HL-60 (cell line): ENCODE data around the gene NOS1.

Experiments
- DNase-seq, 2 experiments: peaks; one replicate each; pipeline ENCODE4 v3.0.0-alpha.2; 2010 to 2020; ENCODE audit warnings: low read depth in 1 of 2, low spot score in 1 of 2
- H3K27ac ChIP-seq: fragments of 250-450 bp; sonication (Bioruptor Pico); replicated peaks from 2 replicates; pipeline ENCODE4 v1.5.1; 2020; ENCODE audit warnings: mild to moderate bottlenecking, moderate library complexity
- H3K27me3 ChIP-seq: fragments of 250-450 bp; sonication (Bioruptor Pico); 2 replicates; pipeline ENCODE4 v1.5.1; 2021; ENCODE audit warnings: mild to moderate bottlenecking, moderate library complexity; ENCODE audit not compliant: insufficient read depth, poor library complexity, severe bottlenecking
- H3K4me3 ChIP-seq: replicated peaks from 2 replicates; pipeline ENCODE4 v1.5.1; 2011; ENCODE audit warnings: mild to moderate bottlenecking, control low read depth, low read length; ENCODE audit not compliant: insufficient read depth
- CTCF ChIP-seq: IDR thresholded peaks from one replicate; pipeline ENCODE4 v1.5.1; 2011; ENCODE audit warnings: low read length, control low read depth, inconsistent platforms; ENCODE audit not compliant: insufficient read depth
- GABPA ChIP-seq: IDR thresholded peaks from 2 replicates; pipeline ENCODE4 v1.6.1; 2012; ENCODE audit warnings: low read depth
- POLR2AphosphoS5 ChIP-seq: IDR thresholded peaks from 2 replicates; pipeline ENCODE4 v1.6.1; 2012; ENCODE audit warnings: low read depth
- SPI1 ChIP-seq: IDR thresholded peaks from 2 replicates; pipeline ENCODE4 v1.6.1; 2012; ENCODE audit warnings: low read depth, mild to moderate bottlenecking, borderline replicate concordance
- TF ChIP-seq, protein P1 (sequence below): IDR thresholded peaks from 2 replicates; pipeline ENCODE4 v1.6.1; 2012; ENCODE audit warnings: low read depth; ENCODE audit not compliant: insufficient replicate concordance

Gene NOS1

DNA sequence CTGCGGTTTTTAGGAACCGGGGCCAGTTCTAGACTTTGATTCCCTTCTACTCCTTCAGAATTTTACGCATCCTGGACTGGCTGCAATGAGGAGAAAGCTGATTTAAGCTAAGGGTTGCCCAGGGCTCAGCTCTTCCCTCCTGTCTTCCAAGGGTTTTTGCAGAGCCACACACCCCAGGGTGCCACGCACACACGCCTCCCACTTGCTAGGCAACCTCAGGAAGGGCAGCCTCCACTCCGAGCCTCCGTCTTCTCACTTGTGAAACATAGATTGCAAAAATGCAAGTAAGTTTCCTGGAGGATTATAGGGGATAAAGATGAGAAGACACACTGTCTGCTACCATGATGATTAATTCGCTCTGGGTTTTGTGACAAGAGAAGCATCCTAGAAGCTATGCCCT is 31.7 kb downstream of the NOS1 start:
- Histone ChIP-seq H3K27ac (no peak overlapping the region), H3K27me3 (peaks cover 11% of the 10 kb centered on the region), H3K4me3 (no peak overlapping the region)
- no peak for DNase-seq
- no peak for TF ChIP-seq CTCF

GRCh38 chr12:117328556-117329100 is 32.8 kb downstream of the NOS1 start:
- DNase-seq, result no peak
- Histone ChIP-seq H3K27me3 (peaks cover under 1% of the 10 kb centered on the region), H3K27ac (no peak overlapping the region), H3K4me3 (no peak overlapping the region)
- TF ChIP-seq, protein P1, sequence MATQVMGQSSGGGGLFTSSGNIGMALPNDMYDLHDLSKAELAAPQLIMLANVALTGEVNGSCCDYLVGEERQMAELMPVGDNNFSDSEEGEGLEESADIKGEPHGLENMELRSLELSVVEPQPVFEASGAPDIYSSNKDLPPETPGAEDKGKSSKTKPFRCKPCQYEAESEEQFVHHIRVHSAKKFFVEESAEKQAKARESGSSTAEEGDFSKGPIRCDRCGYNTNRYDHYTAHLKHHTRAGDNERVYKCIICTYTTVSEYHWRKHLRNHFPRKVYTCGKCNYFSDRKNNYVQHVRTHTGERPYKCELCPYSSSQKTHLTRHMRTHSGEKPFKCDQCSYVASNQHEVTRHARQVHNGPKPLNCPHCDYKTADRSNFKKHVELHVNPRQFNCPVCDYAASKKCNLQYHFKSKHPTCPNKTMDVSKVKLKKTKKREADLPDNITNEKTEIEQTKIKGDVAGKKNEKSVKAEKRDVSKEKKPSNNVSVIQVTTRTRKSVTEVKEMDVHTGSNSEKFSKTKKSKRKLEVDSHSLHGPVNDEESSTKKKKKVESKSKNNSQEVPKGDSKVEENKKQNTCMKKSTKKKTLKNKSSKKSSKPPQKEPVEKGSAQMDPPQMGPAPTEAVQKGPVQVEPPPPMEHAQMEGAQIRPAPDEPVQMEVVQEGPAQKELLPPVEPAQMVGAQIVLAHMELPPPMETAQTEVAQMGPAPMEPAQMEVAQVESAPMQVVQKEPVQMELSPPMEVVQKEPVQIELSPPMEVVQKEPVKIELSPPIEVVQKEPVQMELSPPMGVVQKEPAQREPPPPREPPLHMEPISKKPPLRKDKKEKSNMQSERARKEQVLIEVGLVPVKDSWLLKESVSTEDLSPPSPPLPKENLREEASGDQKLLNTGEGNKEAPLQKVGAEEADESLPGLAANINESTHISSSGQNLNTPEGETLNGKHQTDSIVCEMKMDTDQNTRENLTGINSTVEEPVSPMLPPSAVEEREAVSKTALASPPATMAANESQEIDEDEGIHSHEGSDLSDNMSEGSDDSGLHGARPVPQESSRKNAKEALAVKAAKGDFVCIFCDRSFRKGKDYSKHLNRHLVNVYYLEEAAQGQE, result no peak
- TF ChIP-seq POLR2AphosphoS5 (no peak), GABPA (no peak), SPI1 (no peak)

- Histone ChIP-seq H3K4me3 (no peak overlapping the region), H3K27ac (no peak overlapping the region), H3K27me3 (no peaks in the 10 kb centered on the region)
- no peak for TF ChIP-seq CTCF
- TF ChIP-seq, protein P1, result no peak
- no peak for TF ChIP-seq GABPA
- no peak for TF ChIP-seq POLR2AphosphoS5
- no peak for TF ChIP-seq SPI1
- DNase-seq, result no peak
Observed at GRCh38 chr12:117322428-117322827, 39.0 kb downstream of the NOS1 start.

DNA sequence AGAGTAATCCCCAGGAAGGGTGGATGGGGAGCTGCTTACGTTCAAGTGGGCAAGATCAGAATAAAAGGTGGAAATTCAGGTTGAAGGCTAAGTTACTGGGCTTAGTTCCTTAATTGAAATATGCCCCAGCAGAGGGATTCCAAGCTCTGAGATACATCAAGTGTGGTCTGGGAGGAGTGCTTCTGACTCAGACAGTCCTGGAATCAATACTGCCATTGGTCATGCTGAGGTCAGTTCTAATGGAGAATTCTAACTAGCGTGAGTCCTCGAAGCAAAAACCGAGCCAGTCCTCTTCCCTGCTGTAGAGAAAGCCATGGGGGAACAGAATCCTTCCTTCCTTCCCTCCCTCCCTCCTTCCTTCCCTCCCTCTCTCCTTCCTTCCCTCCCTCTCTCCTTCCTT is 39.9 kb downstream of the NOS1 start:
- Histone ChIP-seq H3K4me3 (no peak overlapping the region), H3K27me3 (no peaks in the 10 kb centered on the region), H3K27ac (no peak overlapping the region)
- DNase-seq, result no peak
- TF ChIP-seq CTCF (no peak), POLR2AphosphoS5 (no peak)
- TF ChIP-seq, protein P1, result no peak
